IPS-NIHi7 (cell line): Measurements from ENCODE around the gene INF2.

Experiments
- DNase-seq: peaks from one replicate; pipeline ENCODE4 v3.0.0; 2012; ENCODE audit warnings: mixed read lengths; ENCODE audit errors: extremely low spot score

INF2 gene

GRCh38 chr14:104676694-104677511 lies 12.5 kb upstream of the INF2 start:
- no peak for DNase-seq

GRCh38 chr14:104677512-104678332 lies 11.7 kb upstream of the INF2 start:
- DNase-seq, result peak; percentile 78

DNA sequence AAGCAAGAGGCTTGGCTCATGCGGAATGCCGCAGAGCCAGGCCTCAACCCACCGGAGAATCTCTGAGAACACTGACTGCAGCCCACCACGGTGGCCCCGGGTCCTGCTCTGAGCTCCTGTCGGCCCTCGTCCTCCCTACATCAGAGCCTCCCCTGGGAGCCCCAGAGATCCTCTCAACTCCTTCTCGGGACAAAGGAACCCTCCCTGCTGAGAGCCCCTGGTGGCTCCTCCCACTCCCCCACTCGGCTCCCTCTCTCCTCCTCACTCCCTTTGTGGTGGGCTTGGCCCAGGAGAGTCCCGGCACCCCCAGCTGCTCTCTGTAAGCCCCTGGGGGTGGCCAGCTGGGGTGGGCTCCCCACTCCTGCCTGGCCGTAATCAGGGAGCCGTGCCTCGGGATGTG lies 11.1 kb upstream of the INF2 start:
- no peak for DNase-seq

DNA sequence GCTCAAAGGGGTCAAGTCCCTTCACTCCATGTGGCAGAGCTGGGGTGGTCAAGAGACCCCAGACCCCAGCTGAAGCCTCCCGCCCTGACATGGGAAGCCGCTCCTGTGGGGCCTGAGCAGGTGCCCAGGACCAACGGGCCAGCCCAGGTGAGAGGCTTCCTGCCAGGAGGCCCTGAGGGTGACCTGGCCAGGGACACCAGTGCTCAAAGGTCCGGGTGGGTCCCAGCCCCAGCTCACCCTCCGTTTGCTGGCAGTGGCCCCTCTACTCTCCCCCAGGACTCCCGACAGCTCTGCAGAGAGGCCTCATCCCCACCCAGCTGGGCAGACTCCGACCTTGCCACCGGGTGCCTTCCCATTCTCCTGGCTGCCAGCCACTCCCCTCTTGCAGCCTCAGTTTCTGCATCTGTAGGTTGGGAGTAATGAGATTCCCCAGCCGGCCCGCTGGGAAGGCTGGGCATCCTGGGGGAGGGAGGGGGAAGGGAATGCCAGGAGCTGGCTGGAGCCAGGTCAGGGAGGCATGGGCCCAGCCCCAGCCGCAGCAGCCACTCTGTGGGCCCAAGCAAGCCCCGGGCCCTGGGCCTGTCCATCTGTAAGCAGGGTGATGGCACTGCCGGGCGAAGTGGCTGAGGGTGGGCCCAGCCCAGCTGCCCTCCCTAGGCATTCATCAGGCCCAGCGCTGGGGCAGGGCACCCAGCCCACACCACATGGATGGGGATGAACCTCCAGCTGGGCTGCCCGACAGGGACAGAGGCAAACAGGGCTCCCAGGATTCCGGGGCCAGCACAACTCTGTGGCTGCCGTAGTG lies 10.3 kb upstream of the INF2 start:
- DNase-seq, result no peak

DNA sequence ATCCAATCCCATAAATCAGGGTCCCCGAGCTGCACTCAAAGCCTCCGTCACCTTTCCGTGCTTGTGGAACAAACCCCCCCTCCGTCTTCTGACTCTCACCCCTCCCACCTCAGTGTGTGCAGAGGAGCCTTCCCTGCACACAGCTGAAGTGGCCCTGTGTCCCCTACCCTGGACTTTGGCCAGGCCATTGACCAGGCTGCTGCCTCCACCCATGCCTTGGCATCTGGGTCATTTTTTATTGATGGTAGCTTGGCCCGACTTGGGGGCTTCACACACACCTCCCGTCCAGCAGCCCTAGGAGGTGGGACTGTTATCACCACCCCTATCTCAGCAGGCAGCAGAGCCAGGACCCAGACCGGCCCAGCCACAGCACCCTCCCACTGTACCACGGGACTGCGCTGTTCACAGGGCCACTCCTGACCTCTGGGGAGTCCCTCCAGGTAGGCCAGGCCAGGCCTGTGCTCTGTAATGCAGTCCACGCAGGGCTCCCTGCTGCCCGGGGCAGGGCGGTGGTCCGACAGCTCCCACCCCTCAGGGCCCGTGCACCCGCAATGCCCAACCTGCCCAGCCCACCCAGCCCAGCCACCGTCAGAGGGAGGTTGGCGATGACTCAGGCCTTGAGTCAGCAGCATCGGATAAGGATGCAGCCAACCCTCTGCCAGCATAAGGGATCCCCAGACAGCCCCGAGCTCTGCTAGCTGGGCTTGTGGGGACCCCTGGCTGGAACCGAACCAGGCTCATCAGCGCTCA lies 9.2 kb upstream of the INF2 start:
- no peak for DNase-seq

GRCh38 chr14:104680806-104681688 lies 8.4 kb upstream of the INF2 start:
- DNase-seq, result no peak

- peak; percentile 81 for DNase-seq
Observed at GRCh38 chr14:104681689-104682074, 7.7 kb upstream of the INF2 start.

DNA sequence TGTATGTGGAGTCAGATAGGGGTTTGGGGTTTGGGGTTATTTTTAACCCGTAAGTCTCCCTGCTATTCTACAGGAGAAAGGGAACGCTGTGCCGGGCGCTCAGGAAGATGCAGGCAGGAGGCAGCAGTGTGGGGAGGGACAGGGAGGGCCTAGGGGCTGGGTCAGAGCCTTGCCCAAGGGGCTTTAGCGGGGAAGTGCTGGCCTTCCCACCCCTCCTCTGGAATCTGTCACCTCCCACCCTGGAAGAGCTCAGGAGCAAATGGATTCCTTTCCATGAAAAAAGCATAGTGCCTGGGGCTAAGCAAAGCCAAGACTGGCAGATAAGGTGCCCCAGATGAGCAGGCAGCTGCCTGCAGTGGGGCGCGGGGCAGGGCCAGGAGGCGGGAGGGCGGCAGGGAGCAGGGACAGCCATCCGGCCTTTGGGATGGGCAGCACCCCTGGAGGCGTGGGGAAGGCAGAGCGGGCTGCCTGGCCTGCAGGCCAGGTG lies 7.3 kb upstream of the INF2 start:
- peak; percentile 81 for DNase-seq

- no peak for DNase-seq
Observed at GRCh38 chr14:104683653-104684448, 5.6 kb upstream of the INF2 start.

DNA sequence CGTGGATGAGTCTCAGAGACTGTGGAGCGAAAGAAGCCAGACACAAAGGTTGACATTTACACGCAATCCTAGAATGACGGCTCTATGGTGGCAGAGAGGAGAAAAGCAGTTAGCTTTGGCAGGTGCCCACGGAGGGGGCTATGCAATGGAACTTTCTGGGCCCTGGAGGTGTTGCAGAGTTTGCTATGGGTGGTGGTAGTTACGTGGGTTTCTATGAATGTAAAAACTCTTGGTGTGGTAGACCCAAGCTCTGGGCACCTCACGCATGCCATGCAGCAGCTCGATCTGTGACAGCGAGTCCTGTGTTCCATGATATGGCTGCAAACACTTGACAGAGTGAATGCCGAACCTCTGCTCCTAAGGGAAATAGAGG lies 5.0 kb upstream of the INF2 start:
- DNase-seq, result no peak

DNA sequence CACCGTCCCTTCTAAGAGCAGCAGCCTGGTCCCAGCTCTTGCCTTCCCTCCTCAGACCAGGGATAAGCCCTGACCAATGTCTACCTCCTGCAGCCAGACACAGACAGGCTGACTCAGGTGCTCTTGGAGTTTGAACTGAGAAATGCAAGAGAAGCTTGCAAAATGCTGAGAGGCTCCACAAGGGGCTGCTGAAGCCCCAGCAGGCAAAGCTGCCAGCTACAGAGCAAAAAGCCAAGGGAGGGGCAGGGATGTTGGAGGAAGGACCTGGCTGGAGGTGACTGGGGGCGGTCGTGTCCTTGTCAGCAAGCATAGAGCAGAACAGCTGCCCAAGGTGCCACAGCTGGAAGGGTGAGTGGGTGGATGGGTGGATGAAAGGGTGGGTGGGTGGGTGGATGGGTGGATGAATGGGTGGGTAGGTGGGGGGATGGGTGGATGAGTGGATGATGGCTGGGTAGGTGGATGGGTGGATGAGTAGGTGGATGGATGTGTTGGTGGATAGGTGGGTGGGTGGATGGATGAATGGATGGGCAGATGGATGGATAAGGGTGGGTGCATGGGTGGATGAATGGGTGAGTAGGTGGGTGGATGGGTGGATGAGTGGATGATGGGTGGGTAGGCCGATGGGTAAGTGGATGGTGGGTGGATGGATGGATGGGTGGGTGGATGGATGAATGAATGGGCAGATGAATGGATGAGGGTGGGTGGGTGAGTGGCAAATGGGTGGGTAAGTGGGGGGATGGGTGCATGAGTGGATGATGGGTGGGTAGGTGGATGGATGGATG lies 4.0 kb upstream of the INF2 start:
- DNase-seq, result no peak

DNA sequence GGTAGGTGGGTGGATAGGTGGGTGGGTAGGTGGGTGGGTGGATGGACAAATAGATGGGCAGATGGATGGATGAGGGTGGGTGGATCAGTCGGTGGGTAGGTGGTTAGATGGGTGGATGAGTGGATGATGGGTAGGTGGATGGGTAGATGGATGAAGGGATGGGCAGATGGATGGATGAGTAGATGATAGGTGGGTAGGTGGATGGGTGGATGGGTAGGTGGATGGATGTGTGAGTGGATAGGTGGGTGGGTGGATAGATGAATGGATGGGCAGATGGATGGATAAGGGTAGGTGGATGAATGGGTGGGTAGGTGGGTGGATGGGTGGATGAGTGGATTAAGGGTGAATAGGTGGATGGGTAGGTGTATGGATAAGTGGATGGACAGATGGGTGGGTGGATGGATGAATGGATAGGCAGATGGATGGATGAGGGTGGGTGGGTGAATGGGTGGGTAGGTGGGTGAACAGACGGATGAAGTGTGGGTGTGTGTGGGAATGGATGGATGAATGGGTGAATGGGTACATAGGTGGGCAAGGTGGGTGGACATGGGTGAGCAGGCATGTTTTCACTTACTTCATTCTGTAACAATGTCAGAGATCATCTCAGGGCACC lies 3.3 kb upstream of the INF2 start:
- no peak for DNase-seq

DNA sequence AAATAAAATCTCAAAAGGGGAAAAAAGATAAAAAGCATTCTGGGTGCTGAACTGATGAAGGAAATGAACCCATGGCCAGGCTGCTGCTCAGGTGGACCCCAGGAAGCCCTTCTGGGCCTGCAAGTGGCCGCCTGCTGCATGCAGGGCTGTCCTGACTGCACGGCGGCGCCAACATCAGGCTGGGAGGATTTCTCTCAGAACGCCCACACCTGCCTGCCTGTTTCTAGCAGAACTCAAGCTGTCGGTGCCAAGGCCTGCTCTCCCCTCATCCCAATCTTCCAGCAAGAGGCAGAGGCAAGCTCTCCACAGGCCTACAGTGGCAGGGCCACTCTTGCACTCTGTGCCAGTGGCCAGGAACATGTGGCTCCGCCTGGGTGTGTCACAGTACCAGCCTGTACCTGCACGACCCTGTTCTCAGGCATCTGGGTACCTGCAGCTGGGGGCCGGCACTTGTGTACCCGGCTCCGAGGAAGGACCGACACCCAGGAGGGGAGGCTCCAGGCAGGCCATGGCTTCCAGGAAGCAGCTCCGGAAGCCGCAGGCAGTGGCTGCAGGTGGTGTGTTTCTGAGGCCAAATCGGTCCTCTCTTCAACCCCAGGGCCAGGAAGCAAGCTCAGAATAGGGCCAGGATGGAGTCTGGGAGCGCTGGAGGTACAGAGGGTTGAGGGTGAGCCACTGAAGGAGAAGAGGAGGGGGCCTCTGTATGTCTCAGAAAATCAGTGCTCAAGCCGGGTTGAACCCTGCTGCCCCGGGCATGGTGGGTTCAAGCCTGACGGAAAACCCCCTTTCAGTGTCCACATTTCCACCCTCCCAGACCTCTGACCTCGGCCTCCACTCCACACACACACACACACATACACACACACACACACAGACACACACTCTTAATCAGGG lies 2.5 kb upstream of the INF2 start:
- no peak for DNase-seq

DNA sequence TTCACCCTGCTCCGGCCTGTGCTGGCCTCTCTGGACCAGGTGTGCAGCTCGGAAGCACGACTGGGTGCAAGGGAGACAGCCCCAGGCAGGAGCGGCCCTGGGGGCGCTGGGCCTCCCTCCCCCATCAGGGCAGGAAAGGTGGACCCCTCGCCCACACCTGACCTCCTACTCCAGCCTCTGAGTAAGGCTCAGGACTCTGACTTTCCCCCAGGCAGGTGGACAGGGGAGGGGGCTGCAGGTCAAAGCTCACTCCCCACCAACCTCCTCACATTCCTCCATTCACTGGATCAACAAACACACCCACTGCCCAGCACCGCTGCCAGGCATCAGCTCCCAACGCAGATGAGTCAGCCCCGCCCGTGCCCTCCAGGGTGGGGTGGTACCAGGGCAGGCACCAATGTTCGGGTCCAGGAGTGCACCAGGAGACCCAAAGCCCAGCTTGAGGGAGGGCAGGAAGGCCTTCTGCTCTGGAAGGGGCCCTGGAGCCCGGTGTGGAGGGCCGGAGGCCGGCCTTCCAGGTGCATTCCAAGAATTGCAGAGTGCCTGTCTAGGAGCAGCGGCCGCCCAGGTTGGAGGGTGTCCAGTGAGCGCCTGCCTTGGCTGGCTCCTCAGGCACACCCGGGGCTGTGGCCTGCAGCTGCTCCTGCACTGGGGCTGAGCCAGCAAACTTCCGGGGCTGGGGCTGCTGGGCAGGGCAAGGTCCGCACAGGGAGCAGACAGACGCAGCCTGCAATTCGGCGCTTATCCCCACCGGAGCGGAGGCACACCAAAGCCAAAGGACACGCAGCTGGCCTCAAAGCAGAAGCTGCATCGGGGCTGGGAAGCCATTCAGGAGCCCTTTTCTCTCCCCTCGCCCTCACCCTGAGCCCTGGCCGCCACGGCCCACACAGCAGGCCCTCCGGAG lies 1.6 kb upstream of the INF2 start:
- no peak for DNase-seq

DNA sequence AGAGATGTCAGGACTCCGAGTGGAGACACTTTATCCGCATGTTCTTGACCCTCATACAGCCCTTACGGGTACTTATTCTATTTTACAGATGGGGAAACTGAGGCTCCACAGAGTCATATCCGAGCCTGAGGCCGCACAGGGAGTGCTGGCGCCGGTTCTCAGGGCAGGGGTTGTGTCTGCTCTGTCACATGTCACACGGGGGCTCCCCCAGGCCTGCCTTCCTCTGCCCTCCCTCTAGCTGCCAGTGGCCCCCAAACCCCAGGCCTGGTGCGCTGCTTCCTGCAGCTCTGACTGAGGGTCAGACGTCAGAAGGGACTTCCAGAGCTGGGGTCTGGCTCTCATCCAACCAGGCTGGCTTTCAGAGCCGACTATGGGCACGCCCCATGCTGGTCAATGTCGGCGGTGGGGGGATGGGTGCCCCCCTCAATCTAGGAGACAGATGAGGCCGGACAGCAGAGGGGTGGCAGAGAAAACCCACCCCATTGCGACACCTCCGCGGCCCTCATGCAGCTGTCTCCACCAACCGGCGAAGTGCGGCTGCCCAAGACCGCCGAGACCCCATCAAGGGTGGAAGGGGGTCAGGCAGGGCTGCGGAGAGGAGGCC lies 811 bp upstream of the INF2 start:
- DNase-seq, result no peak
